Fibroblast of villous mesenchyme (primary cell): Measurements from ENCODE around the gene KDM2A. TPM values are rescaled to one million over a fixed set of nuclear protein-coding genes. Genes with fewer than 3 reads are reported as not detected.

Experiments used
- DNase-seq: peaks from one replicate; pipeline ENCODE4 v3.0.0-alpha.2; 2010; ENCODE audit warnings: low read depth
- H3K4me3 ChIP-seq: 2 replicates; pipeline ENCODE4 v1.5.1; 2011; ENCODE audit warnings: low read depth, mild to moderate bottlenecking, low read length
- CTCF ChIP-seq: IDR thresholded peaks from 2 replicates; pipeline ENCODE4 v1.5.1; 2012; ENCODE audit warnings: low read depth, mild to moderate bottlenecking, low read length; ENCODE audit not compliant: insufficient read depth
- total RNA-seq: library from RNA; depleted of rRNA; stranded (reverse); fragments of >200 nt; gene quantifications from 2 replicates; pipeline ENCODE4 v1.2.3, GENCODE V29; 2012

Gene KDM2A
- total RNA-seq, 1 donor = 50.5 TPM

GRCh38 chr11:67287355-67288197, 168.5 kb downstream of the KDM2A start:
- DNase-seq = no peak
- peak overlapping the region; percentile 84 for H3K4me3 ChIP-seq
- TF ChIP-seq CTCF = no peak

- no peak for TF ChIP-seq CTCF
- no peak for DNase-seq
- H3K4me3 ChIP-seq = peak overlapping the region; percentile 84
Measured at GRCh38 chr11:67288198-67288451, 169.1 kb downstream of the KDM2A start.

- DNase-seq = peak; percentile 95
- H3K4me3 ChIP-seq = peak overlapping the region; percentile 84
- TF ChIP-seq CTCF = peak; percentile 41
Measured at GRCh38 chr11:67288452-67289225, 169.6 kb downstream of the KDM2A start.

GRCh38 chr11:67289226-67289650, 170.2 kb downstream of the KDM2A start, which contains the start of gene ANKRD13D:
TSS of gene ANKRD13D (plus strand) at chr11:67289303. CDS start at chr11:67289461, 158 bp downstream.
- DNase-seq = no peak
- H3K4me3 ChIP-seq = peak within 1 kb of the TSS; percentile 84
- no peak for TF ChIP-seq CTCF

- H3K4me3 ChIP-seq = peak overlapping the region; percentile 78
- DNase-seq = no peak
- no peak for TF ChIP-seq CTCF
Measured at GRCh38 chr11:67289651-67290479, 170.8 kb downstream of the KDM2A start.

- DNase-seq = peak; percentile 79
- TF ChIP-seq CTCF = no peak
Measured at GRCh38 chr11:67290801-67291200, 171.7 kb downstream of the KDM2A start.

More at GRCh38 chr11:67290801-67291200, 171.7 kb downstream of the KDM2A start:
- H3K4me3 ChIP-seq = peak overlapping the region; percentile 78
